ENCODE results near the gene CYLD. TPM values are rescaled to one million over a fixed set of nuclear protein-coding genes. Genes with fewer than 3 reads are reported as not detected.

Gene CYLD
- total and polyA plus RNA-seq, 2 donors (not counting 1 experiment from before 2014, with no cell fraction given) = 30.0 to 160 TPM

GRCh38 chr16:50810241-50810965, 68.5 kb downstream of the CYLD start:
- Histone ChIP-seq H3K79me2 (ENCODE audit: control insufficient read depth, insufficient read depth, low read length) (no peaks in the 10 kb centered on the region), H3K4me3 (ENCODE audit: control extremely low read depth in 1 of 5, extremely low read depth in 1 of 5, insufficient read depth in 1 of 5, low read depth in 2 of 5, low read length in 4 of 5) (no peak overlapping the region), H3K9me3 (ENCODE audit: control extremely low read depth in 1 of 3, control insufficient read depth in 2 of 3, insufficient read depth in 1 of 3, low read length in 2 of 3) (no peaks in the 10 kb centered on the region), H3K27me3 (replicated peaks in 1 of 4; ENCODE audit: control extremely low read depth in 1 of 4, control insufficient read depth in 3 of 4, insufficient read depth in 4 of 4, low read length in 3 of 4) (no peaks in the 10 kb centered on the region), H3K27ac (ENCODE audit: low read length in 2 of 2) (no peak overlapping the region), H3K4me1 (ENCODE audit: control insufficient read depth in 2 of 2, insufficient read depth in 2 of 2, low read length in 2 of 2) (peaks cover 11 to 15% of the 10 kb centered on the region in 2 donors), H3K9ac (ENCODE audit: low read length) (no peak overlapping the region), H3K4me2 (replicated peaks; ENCODE audit: low read depth, low read length, poor library complexity, severe bottlenecking) (no peak overlapping the region), H2AFZ (ENCODE audit: insufficient read depth, low read depth, low read length, poor library complexity, severe bottlenecking) (no peak overlapping the region), H4K20me1 (ENCODE audit: control insufficient read depth, insufficient read depth, low read length, poor library complexity, severe bottlenecking) (no peaks in the 10 kb centered on the region), H3K36me3 (replicated peaks in 1 of 2; ENCODE audit: control extremely low read depth in 1 of 2, control insufficient read depth in 1 of 2, extremely low read depth in 1 of 2, insufficient read depth in 2 of 2, low read length in 1 of 2) (no peaks in the 10 kb centered on the region)
- TF ChIP-seq EZH2 (IDR thresholded peaks at IDR 0.05; ENCODE audit: borderline replicate concordance, insufficient read depth, low read depth, low read length, poor library complexity, severe bottlenecking) (no peak), CTCF (IDR thresholded peaks at IDR 0.05) (no peak)
- no peak overlapping the region for H3K27ac Mint-ChIP-seq
- H3K4me1 Mint-ChIP-seq = peaks cover 20% of the 10 kb centered on the region
- intact Hi-C loops (cut with micrococcal nuclease) = no loop called here
- no peak for ATAC-seq (ENCODE audit: low read depth)
- ChIA-PET CTCF (interaction anchor here (1.5 to 1.9 kb wide), 2 partner anchors 13 to 138 kb away, joined by 4 to 7 read pairs; no protein-coding TSS in a partner anchor), POLR2A (no interaction called here)
- H3K9me3 Mint-ChIP-seq (ENCODE audit: insufficient read depth) = no peaks in the 10 kb centered on the region
- peaks cover 15% of the 10 kb centered on the region for H3K27me3 Mint-ChIP-seq
- 96% methylated on average over 8 of the region's 8 CpGs for WGBS (ENCODE audit: insufficient coverage)
- no peak overlapping the region for H3K4me3 Mint-ChIP-seq
- no peak for DNase-seq

- H2AFZ ChIP-seq (ENCODE audit: insufficient read depth, low read depth, low read length, poor library complexity, severe bottlenecking) = no peak overlapping the region
- H3K4me3 ChIP-seq (ENCODE audit: control extremely low read depth in 1 of 5, extremely low read depth in 1 of 5, insufficient read depth in 1 of 5, low read depth in 2 of 5, low read length in 4 of 5) = no peak overlapping the region
- Mint-ChIP-seq H3K9me3 (ENCODE audit: insufficient read depth) (no peaks in the 10 kb centered on the region), H3K4me3 (no peak overlapping the region), H3K4me1 (peaks cover 10% of the 10 kb centered on the region), H3K27me3 (peaks cover 20% of the 10 kb centered on the region), H3K27ac (no peak overlapping the region)
- no peak overlapping the region for H3K9ac ChIP-seq (ENCODE audit: low read length)
- DNase-seq = no peak
- H3K27ac ChIP-seq (ENCODE audit: low read length in 2 of 2) = no peak overlapping the region
- peaks cover 0 to under 1% (median 0%) of the 10 kb centered on the region in 4 experiments for H3K27me3 ChIP-seq (replicated peaks in 1 of 4; ENCODE audit: control extremely low read depth in 1 of 4, control insufficient read depth in 3 of 4, insufficient read depth in 4 of 4, low read length in 3 of 4)
- no peaks in the 10 kb centered on the region for H4K20me1 ChIP-seq (ENCODE audit: control insufficient read depth, insufficient read depth, low read length, poor library complexity, severe bottlenecking)
- no peak for ATAC-seq (ENCODE audit: low read depth)
- H3K4me1 ChIP-seq (ENCODE audit: control insufficient read depth in 2 of 2, insufficient read depth in 2 of 2, low read length in 2 of 2) = peaks cover 4 to 6% of the 10 kb centered on the region in 2 donors
- intact Hi-C loops (cut with micrococcal nuclease) = no loop called here
- ChIA-PET CTCF (interaction anchor here (0.6 to 1.5 kb wide), 3 partner anchors 8 to 31 kb away, joined by 3 to 4 read pairs (median 3); no protein-coding TSS in a partner anchor), POLR2A (no interaction called here)
- 76% methylated on average over 7 of the region's 7 CpGs for WGBS (ENCODE audit: insufficient coverage)
- H3K36me3 ChIP-seq (replicated peaks in 1 of 2; ENCODE audit: control extremely low read depth in 1 of 2, control insufficient read depth in 1 of 2, extremely low read depth in 1 of 2, insufficient read depth in 2 of 2, low read length in 1 of 2) = no peaks in the 10 kb centered on the region
- H3K9me3 ChIP-seq (ENCODE audit: control extremely low read depth in 1 of 3, control insufficient read depth in 2 of 3, insufficient read depth in 1 of 3, low read length in 2 of 3) = no peaks in the 10 kb centered on the region
- H3K79me2 ChIP-seq (ENCODE audit: control insufficient read depth, insufficient read depth, low read length) = no peaks in the 10 kb centered on the region
- no peak overlapping the region for H3K4me2 ChIP-seq (replicated peaks; ENCODE audit: low read depth, low read length, poor library complexity, severe bottlenecking)
- TF ChIP-seq CTCF (IDR thresholded peaks at IDR 0.05) (no peak), EZH2 (IDR thresholded peaks at IDR 0.05; ENCODE audit: borderline replicate concordance, insufficient read depth, low read depth, low read length, poor library complexity, severe bottlenecking) (no peak)
These were observed 70.2 kb downstream of the CYLD start for GRCh38 chr16:50812046-50812445.
